22Rv1 (cell line): ENCODE results near the gene SYNE4.

Experiments
- ZFX ChIP-seq: fragments of 450-650 bp; IDR thresholded peaks from 2 replicates; pipeline ENCODE4 v1.6.1; 2017; ENCODE audit warnings: antibody characterized with exemption, borderline replicate concordance
- TF ChIP-seq, protein P1 (sequence below): fragments of 450-650 bp; IDR thresholded peaks from 2 replicates; pipeline ENCODE4 v1.5.1; 2017; ENCODE audit warnings: mild to moderate bottlenecking

DNA sequence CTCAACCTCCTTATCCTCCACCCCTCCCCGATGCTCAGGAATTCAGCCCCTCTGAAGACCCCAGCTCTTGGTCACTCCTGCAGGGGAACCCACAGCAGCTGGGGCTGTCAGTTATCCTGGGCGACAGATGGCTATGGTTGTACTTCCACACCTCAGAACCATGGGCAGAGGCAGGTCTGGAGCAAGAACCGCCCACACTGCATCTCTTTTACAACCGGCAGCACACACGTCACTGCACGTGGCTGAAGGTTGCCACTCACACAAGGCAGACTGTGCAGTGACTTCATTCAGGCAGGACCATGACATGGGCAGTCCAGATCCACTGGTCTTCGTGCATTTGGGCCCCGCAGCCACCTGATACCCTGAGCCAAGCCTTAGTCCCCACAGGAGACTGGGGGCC, 35.1 kb downstream of the SYNE4 start:
- TF ChIP-seq, protein P1, sequence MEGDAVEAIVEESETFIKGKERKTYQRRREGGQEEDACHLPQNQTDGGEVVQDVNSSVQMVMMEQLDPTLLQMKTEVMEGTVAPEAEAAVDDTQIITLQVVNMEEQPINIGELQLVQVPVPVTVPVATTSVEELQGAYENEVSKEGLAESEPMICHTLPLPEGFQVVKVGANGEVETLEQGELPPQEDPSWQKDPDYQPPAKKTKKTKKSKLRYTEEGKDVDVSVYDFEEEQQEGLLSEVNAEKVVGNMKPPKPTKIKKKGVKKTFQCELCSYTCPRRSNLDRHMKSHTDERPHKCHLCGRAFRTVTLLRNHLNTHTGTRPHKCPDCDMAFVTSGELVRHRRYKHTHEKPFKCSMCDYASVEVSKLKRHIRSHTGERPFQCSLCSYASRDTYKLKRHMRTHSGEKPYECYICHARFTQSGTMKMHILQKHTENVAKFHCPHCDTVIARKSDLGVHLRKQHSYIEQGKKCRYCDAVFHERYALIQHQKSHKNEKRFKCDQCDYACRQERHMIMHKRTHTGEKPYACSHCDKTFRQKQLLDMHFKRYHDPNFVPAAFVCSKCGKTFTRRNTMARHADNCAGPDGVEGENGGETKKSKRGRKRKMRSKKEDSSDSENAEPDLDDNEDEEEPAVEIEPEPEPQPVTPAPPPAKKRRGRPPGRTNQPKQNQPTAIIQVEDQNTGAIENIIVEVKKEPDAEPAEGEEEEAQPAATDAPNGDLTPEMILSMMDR: no peak
- TF ChIP-seq ZFX: no peak
